PC-3 (cell line): ENCODE results near the gene ACOT8. TPM values are rescaled to one million over a fixed set of nuclear protein-coding genes. Genes with fewer than 3 reads are reported as not detected.
A peak's percentile ranks its signal among the peaks of the same experiment; 100 is the strongest.
"Not testable (repeated sequence)": the region's sequence is repeated elsewhere in the genome, so short reads cannot be mapped to it uniquely, and the experiment has no call there.

ENCODE experiments used
- ATAC-seq: fragments of 200-7000 bp; cut with Tn5 transposase; 2 replicates; pipeline ENCODE4 v1.9.1; 2020; ENCODE audit warnings: mild to moderate bottlenecking, moderate library complexity
- BruUV-seq: library from RNA; stranded (reverse); fragments of 400-500 nt; replicated peaks from 2 replicates; lab custom pipeline; 2021; lab: Mats Ljungman, UMichigan
- CTCF ChIA-PET: fragments of 300-600 bp; sonication (Branson Sonifier 250); formaldehyde crosslinking; loops from one replicate; lab custom pipeline; 2022; ENCODE audit warnings: antibody characterized with exemption; lab: Charles Lee
- POLR2A ChIA-PET: fragments of 300-600 bp; sonication (Branson Sonifier 250); formaldehyde crosslinking; loops from one replicate; lab custom pipeline; 2022; ENCODE audit warnings: antibody characterized with exemption; ENCODE audit not compliant: unreplicated experiment; lab: Charles Lee
- DNase-seq: peaks from one replicate; pipeline ENCODE4 v3.0.0-alpha.2; 2015
- H2AFZ ChIP-seq: fragments of 300-600 bp; sonication (generic); 2 replicates; pipeline ENCODE4 v1.6.0; 2016; ENCODE audit warnings: antibody characterized with exemption, low read length
- H3F3A ChIP-seq: fragments of 300-600 bp; sonication (generic); one replicate; pipeline ENCODE4 v1.6.0; 2017; ENCODE audit warnings: antibody characterized with exemption, low read length, control low read depth, mild to moderate bottlenecking; ENCODE audit not compliant: unreplicated experiment
- H3K27ac ChIP-seq: fragments of 300-600 bp; sonication (generic); 2 replicates; pipeline ENCODE4 v1.5.1; 2016; ENCODE audit warnings: mild to moderate bottlenecking, low read length
- H3K27me3 ChIP-seq: fragments of 300-600 bp; sonication (generic); 2 replicates; pipeline ENCODE4 v1.6.1; 2016; ENCODE audit warnings: low read length, mixed read lengths
- H3K36me3 ChIP-seq: fragments of 300-600 bp; sonication (generic); 2 replicates; pipeline ENCODE4 v1.6.1; 2016; ENCODE audit warnings: low read depth, mixed run types, low read length, mixed read lengths
- H3K4me1 ChIP-seq: fragments of 300-600 bp; sonication (generic); 2 replicates; pipeline ENCODE4 v1.5.1; 2016; ENCODE audit warnings: low read length; ENCODE audit not compliant: insufficient read depth
- H3K4me2 ChIP-seq: fragments of 300-600 bp; sonication (generic); 2 replicates; pipeline ENCODE4 v1.6.0; 2016; ENCODE audit warnings: low read length
- H3K4me3 ChIP-seq: fragments of 300-600 bp; sonication (generic); 2 replicates; pipeline ENCODE4 v1.5.1; 2016; ENCODE audit warnings: mild to moderate bottlenecking, low read length, mixed read lengths
- H3K79me2 ChIP-seq: fragments of 300-600 bp; sonication (generic); 2 replicates; pipeline ENCODE4 v1.6.1; 2017; ENCODE audit warnings: low read length, mixed read lengths
- H3K9ac ChIP-seq: fragments of 300-600 bp; sonication (generic); 2 replicates; pipeline ENCODE4 v1.6.0; 2016; ENCODE audit warnings: mild to moderate bottlenecking, low read length
- H3K9me2 ChIP-seq: fragments of 300-600 bp; sonication (generic); replicated peaks from 2 replicates; pipeline ENCODE4 v1.6.1; 2016; ENCODE audit warnings: mixed run types, low read length, mixed read lengths
- H3K9me3 ChIP-seq: fragments of 300-600 bp; sonication (generic); 2 replicates; pipeline ENCODE4 v1.6.1; 2016; ENCODE audit warnings: low read length, mixed read lengths
- H4K20me1 ChIP-seq: fragments of 300-600 bp; sonication (generic); 2 replicates; pipeline ENCODE4 v1.6.1; 2016; ENCODE audit warnings: low read length, mixed read lengths
- CTCF ChIP-seq: fragments of 300-600 bp; sonication (generic); conservative IDR thresholded peaks from 2 replicates; pipeline ENCODE4 v1.5.1; 2017; ENCODE audit warnings: antibody characterized with exemption, low read depth, mild to moderate bottlenecking, low read length
- EZH2 ChIP-seq: fragments of 300-600 bp; sonication (generic); IDR thresholded peaks from one replicate; pipeline ENCODE4 v1.6.1; 2017; ENCODE audit warnings: antibody characterized with exemption, mild to moderate bottlenecking, low read length; ENCODE audit not compliant: unreplicated experiment
- EZH2phosphoT487 ChIP-seq: fragments of 300-600 bp; sonication (generic); IDR thresholded peaks from 2 replicates; pipeline ENCODE4 v1.6.1; 2018; ENCODE audit warnings: mild to moderate bottlenecking, antibody characterized with exemption, low read length, borderline replicate concordance
- intact Hi-C: fragments of 100-400 bp; cut with micrococcal nuclease; formaldehyde crosslinking; loops from 2 replicates; pipeline ENCODE4 v1.9.0; 2023
- total RNA-seq: library from RNA; depleted of rRNA; stranded (reverse); fragments of >200 nt; gene quantifications from 2 replicates; pipeline ENCODE4 v1.2.3, GENCODE V29; 2014

Gene ACOT8
- total RNA-seq, 1 experiment from 2014 or later: 58.8 TPM

DNA sequence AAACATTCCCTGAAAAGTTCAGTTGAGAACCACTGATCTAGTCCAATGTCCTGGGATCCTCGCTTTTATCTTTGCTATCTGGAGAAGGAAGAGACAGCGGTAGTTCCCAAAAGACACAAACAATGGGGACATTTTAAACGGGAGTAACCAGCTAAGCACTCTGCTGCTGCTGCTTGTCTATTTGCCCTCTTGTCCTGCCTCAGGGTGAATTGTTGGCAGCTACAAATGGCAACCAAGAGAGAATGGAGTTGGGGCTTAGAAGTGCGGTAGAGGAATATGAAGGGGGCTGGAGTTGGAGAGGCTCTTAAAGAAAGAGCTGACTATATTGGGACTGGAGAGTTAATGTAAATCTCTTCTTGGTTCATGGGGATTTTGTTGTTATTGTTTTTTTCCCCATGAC lies 17.4 kb upstream of the ACOT8 start:
- no peaks in the 10 kb centered on the region for H3K27me3 ChIP-seq
- H3K79me2 ChIP-seq: no peaks in the 10 kb centered on the region
- H3K36me3 ChIP-seq: no peaks in the 10 kb centered on the region
- H3K9me3 ChIP-seq: no peaks in the 10 kb centered on the region
- no peak overlapping the region for H3K27ac ChIP-seq
- no peak for TF ChIP-seq CTCF
- TF ChIP-seq EZH2phosphoT487: no peak
- TF ChIP-seq EZH2: no peak
- intact Hi-C loops: no loop called here
- no TSS peak for BruUV-seq
- POLR2A ChIA-PET: no interaction called here
- no peak overlapping the region for H3K4me2 ChIP-seq
- no peak for DNase-seq
- no peak overlapping the region for H2AFZ ChIP-seq
- no peaks in the 10 kb centered on the region for H3K9me2 ChIP-seq
- no peaks in the 10 kb centered on the region for H4K20me1 ChIP-seq
- H3F3A ChIP-seq: no peaks in the 10 kb centered on the region
- H3K9ac ChIP-seq: no peak overlapping the region
- no peak for ATAC-seq
- no peak overlapping the region for H3K4me3 ChIP-seq
- peaks cover 22% of the 10 kb centered on the region for H3K4me1 ChIP-seq
- CTCF ChIA-PET: no interaction called here

DNA sequence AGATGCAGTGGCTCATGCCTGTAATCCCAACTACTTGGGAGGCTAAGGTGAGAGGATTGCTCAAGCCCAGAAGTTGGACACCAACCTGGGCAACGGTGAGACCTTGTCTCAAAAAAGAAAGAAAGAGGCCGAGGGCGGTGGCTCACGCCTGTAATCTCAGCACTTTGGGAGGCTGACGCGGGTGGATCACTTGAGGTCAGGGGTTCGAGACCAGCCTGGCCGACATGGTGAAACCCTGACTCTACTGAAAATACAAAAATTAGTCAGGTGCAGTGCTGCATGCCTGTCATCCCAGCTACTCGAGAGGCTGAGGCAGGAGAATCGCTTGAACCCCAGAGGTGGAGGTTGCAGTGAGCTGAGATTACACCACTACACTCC lies 16.9 kb upstream of the ACOT8 start:
- H4K20me1 ChIP-seq, intact Hi-C loops: not testable (repeated sequence)

GRCh38 chr20:45873409-45874103 lies 16.4 kb upstream of the ACOT8 start:
- Histone ChIP-seq H3K9me3 (no peaks in the 10 kb centered on the region), H3K27me3 (no peaks in the 10 kb centered on the region), H3K4me2 (peak overlapping the region; percentile 52), H3K27ac (peak overlapping the region; percentile 83), H3K4me1 (peaks cover 22% of the 10 kb centered on the region), H3K9ac (peak overlapping the region; percentile 24; the same call in 1 of the 2 replicates), H3K36me3 (no peaks in the 10 kb centered on the region), H2AFZ (no peak overlapping the region), H4K20me1 (no peaks in the 10 kb centered on the region), H3F3A (no peaks in the 10 kb centered on the region), H3K79me2 (no peaks in the 10 kb centered on the region), H3K4me3 (no peak overlapping the region), H3K9me2 (no peaks in the 10 kb centered on the region)
- no TSS peak for BruUV-seq
- DNase-seq (peak; percentile 50), ATAC-seq (peak; percentile 52)
- intact Hi-C loops: no loop called here
- ChIA-PET POLR2A (no interaction called here), CTCF (no interaction called here)
- TF ChIP-seq EZH2phosphoT487: no peak
- no peak for TF ChIP-seq EZH2
- TF ChIP-seq CTCF: no peak

More for the DNA sequence above, 16.9 kb upstream of the ACOT8 start:
- H3K27me3 ChIP-seq, DNase-seq, H3F3A ChIP-seq, H3K36me3 ChIP-seq, POLR2A ChIA-PET, H3K9ac ChIP-seq, H3K4me2 ChIP-seq, ATAC-seq, H2AFZ ChIP-seq, H3K9me2 ChIP-seq, H3K79me2 ChIP-seq, CTCF ChIA-PET, BruUV-seq, H3K4me3 ChIP-seq, H3K9me3 ChIP-seq: not testable (repeated sequence)
- peak overlapping the region; percentile 83; the same call in 1 of the 2 replicates for H3K27ac ChIP-seq
- H3K4me1 ChIP-seq: peaks cover 22% of the 10 kb centered on the region
